ENCODE data around the gene PHLDB1.

The PHLDB1 gene

DNA sequence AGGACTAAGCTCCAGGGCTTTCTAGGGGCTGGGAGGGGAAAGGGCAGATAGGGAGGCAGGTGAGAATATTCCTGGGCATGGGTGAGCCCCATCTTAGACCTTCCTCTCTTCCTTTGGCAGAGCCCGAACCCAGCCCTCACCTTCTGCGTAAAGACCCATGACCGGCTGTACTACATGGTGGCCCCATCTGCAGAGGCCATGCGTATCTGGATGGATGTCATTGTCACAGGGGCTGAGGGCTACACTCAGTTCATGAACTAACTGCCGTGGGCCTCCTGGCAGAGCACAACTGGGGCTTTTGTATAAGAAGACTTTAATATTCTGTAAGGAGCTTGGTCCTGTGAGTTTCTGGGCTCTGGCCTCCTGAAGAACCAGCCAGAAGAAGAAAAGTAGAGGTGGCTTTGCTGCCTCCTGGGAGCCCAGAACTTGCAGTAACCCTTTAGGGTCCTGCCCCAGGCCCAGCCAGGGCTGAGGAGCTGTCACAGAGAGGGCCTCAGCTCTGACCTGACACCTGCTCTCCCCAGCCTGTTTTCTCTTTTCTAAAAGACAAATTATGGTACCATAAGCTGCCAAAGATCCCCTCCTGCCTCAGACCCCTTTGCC, 49.2 kb downstream of the PHLDB1 start:
- H3K9me3 ChIP-seq (ENCODE audit: control insufficient read depth, insufficient read depth, low read depth, low read length): no peaks in the 10 kb centered on the region
- H3K9ac ChIP-seq (ENCODE audit: low read length): no peak overlapping the region
- peaks cover 31% of the 10 kb centered on the region for H3K4me1 ChIP-seq (ENCODE audit: control insufficient read depth, insufficient read depth, low read length)
- no peak overlapping the region for H3K27ac ChIP-seq (ENCODE audit: low read depth, low read length)
- H3K36me3 ChIP-seq (ENCODE audit: control insufficient read depth, insufficient read depth, low read length): peaks cover 51% of the 10 kb centered on the region
- H3K27me3 ChIP-seq (ENCODE audit: control insufficient read depth, insufficient read depth, low read length): no peaks in the 10 kb centered on the region
- no peak overlapping the region for H3K4me3 ChIP-seq (ENCODE audit: low read depth, low read length)

DNA sequence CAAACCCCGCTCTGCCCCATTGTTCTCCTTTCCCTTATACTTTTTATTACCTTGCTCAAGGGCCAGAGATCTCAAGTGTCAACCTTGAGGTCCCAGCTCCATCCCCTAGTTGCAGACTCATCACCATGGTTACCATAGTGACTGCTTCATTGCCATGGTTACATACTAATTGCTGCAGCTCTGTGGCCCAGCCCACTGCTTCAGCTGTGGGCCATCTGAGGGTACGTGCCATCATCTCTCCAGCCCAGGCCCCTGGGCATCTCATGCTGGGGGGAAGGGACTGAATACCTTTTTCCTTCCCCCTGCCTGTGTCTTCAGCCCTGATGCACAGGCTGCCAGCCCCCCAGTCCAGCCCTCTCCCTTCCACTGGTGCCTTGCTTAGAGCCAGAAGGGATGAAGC, 49.8 kb downstream of the PHLDB1 start:
- no peak overlapping the region for H3K9ac ChIP-seq (ENCODE audit: low read length)
- H3K27me3 ChIP-seq (ENCODE audit: control insufficient read depth, insufficient read depth, low read length): no peaks in the 10 kb centered on the region
- no peaks in the 10 kb centered on the region for H3K9me3 ChIP-seq (ENCODE audit: control insufficient read depth, insufficient read depth, low read depth, low read length)
- no peak overlapping the region for H3K4me3 ChIP-seq (ENCODE audit: low read depth, low read length)
- peaks cover 46% of the 10 kb centered on the region for H3K36me3 ChIP-seq (ENCODE audit: control insufficient read depth, insufficient read depth, low read length)
- no peak overlapping the region for H3K27ac ChIP-seq (ENCODE audit: low read depth, low read length)
- H3K4me1 ChIP-seq (ENCODE audit: control insufficient read depth, insufficient read depth, low read length): peaks cover 31% of the 10 kb centered on the region

DNA sequence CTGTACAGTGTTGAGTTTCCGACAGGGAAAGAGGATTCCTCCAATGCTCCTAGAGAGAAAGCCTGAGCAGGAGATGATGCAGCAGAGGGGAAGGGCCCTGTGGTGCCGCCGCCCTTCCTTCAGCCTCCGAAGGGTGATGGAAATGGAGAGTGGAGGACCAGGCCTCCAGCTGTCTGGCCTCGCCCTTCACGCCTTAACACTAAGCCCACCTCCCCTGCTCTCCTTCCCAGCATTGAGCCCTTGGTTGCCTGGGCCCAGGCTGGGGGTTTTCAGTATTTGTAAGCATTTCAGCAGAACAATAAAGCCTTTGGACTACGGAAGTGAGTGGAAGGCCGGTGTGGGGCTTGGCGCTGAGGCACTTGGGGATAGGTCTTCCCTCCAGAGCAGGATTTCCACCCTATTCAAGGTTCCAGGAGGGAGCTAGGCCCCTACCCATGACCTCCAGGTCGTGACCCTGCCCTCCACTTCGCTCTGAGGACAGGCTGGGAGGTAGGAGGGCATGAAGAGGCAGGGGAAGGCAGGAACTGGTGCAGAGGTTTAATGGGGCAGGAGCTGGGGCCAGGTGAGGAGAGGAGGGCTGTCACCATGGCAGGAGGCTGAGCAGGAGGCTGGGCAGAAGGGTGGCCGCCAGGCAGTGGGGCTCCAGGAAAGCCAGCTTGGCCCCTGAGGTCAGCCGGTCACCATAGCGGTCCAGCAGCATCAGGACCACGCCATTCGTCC, 50.5 kb downstream of the PHLDB1 start:
- H3K27me3 ChIP-seq (ENCODE audit: control insufficient read depth, insufficient read depth, low read length): no peaks in the 10 kb centered on the region
- no peak overlapping the region for H3K9ac ChIP-seq (ENCODE audit: low read length)
- H3K4me3 ChIP-seq (ENCODE audit: low read depth, low read length): no peak overlapping the region
- no peak overlapping the region for H3K27ac ChIP-seq (ENCODE audit: low read depth, low read length)
- H3K4me1 ChIP-seq (ENCODE audit: control insufficient read depth, insufficient read depth, low read length): peaks cover 36% of the 10 kb centered on the region
- peaks cover 39% of the 10 kb centered on the region for H3K36me3 ChIP-seq (ENCODE audit: control insufficient read depth, insufficient read depth, low read length)
- no peaks in the 10 kb centered on the region for H3K9me3 ChIP-seq (ENCODE audit: control insufficient read depth, insufficient read depth, low read depth, low read length)

DNA sequence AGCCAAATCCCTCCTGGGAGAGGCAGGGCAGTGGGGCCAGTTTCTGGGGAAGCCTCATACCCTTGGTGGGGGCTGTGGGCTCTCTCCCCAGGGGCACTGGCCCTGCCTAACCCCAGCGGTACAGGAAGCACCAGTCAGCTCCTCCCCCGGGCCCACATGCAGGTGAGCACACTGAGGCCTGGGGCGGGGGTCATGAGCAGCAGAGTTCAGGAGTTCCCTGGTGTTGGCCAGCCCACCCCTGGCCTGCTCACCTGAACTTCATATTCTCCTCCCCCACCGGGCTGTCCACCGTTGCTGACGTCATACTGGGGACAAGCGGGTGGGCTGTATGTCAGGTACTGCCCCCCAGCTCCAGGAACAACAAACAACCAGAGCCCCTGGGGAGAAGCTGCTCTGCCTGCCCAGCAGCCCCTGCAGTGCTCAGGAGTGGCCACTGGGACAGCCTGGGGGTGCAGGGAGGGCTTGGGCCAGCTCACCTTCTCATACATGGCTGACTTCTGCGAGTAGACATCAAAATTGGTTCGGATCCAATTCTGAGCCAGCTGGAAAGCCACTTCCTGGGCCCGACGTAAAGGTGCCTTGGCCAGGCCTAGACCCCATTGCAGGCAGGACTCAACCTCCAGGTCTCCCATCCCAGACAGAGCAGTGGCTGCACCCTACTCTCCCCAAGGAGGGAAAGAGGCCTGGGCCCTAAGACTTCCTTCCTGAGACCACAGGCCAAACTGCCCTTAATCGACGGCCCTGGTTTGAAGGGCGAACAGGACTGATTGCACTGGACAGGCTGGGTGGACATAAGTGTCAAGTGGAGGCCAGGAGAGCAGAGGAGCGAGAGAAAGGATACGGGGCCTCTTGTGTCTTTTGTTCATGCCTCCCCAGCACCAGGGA, 51.3 kb downstream of the PHLDB1 start:
- no peak overlapping the region for H3K27ac ChIP-seq (ENCODE audit: low read depth, low read length)
- no peak overlapping the region for H3K9ac ChIP-seq (ENCODE audit: low read length)

DNA sequence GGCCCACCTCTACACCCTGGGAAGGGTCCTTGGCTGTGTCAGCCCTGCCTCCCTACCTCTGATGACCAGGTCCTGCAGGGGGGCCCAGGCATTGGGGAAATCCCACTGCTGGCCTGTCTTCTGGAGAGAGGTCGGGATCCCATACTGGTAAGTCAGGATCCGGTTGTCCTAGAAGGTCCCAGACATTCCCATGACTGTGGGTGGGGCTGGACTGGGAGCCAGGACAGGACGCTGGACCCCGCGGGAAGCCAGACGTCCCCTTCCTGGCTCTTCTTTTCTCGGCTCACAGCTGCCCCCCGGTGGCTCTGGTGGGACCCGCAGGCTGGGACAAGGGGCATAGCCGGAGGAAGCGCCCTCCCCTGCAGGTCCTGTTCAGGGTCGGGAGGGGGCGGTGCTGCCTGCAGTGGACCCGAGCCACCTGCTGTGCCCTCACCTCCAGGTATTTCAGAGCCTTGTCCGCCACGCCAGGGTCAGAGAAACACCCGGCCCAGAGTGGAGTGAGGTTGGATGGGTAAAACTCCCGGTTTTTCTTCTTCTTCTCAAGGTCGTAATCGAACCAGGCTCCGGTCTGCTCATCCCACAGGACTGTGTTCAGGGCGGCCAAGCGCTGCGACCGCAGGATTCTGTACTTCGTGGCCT, 52.0 kb downstream of the PHLDB1 start:
- peaks cover 51% of the 10 kb centered on the region for H3K4me1 ChIP-seq (ENCODE audit: control insufficient read depth, insufficient read depth, low read length)
- H3K9ac ChIP-seq (ENCODE audit: low read length): no peak overlapping the region
- H3K27me3 ChIP-seq (ENCODE audit: control insufficient read depth, insufficient read depth, low read length): no peaks in the 10 kb centered on the region
- H3K36me3 ChIP-seq (ENCODE audit: control insufficient read depth, insufficient read depth, low read length): peaks cover 26% of the 10 kb centered on the region
- H3K27ac ChIP-seq (ENCODE audit: low read depth, low read length): no peak overlapping the region
- no peaks in the 10 kb centered on the region for H3K9me3 ChIP-seq (ENCODE audit: control insufficient read depth, insufficient read depth, low read depth, low read length)
- H3K4me3 ChIP-seq (ENCODE audit: low read depth, low read length): peak overlapping the region; percentile 17; the same call in 1 of the 2 replicates

More for the DNA sequence above, 51.3 kb downstream of the PHLDB1 start:
- Histone ChIP-seq H3K4me1 (ENCODE audit: control insufficient read depth, insufficient read depth, low read length) (peaks cover 44% of the 10 kb centered on the region), H3K4me3 (ENCODE audit: low read depth, low read length) (no peak overlapping the region), H3K36me3 (ENCODE audit: control insufficient read depth, insufficient read depth, low read length) (peaks cover 31% of the 10 kb centered on the region), H3K27me3 (ENCODE audit: control insufficient read depth, insufficient read depth, low read length) (no peaks in the 10 kb centered on the region), H3K9me3 (ENCODE audit: control insufficient read depth, insufficient read depth, low read depth, low read length) (no peaks in the 10 kb centered on the region)

DNA sequence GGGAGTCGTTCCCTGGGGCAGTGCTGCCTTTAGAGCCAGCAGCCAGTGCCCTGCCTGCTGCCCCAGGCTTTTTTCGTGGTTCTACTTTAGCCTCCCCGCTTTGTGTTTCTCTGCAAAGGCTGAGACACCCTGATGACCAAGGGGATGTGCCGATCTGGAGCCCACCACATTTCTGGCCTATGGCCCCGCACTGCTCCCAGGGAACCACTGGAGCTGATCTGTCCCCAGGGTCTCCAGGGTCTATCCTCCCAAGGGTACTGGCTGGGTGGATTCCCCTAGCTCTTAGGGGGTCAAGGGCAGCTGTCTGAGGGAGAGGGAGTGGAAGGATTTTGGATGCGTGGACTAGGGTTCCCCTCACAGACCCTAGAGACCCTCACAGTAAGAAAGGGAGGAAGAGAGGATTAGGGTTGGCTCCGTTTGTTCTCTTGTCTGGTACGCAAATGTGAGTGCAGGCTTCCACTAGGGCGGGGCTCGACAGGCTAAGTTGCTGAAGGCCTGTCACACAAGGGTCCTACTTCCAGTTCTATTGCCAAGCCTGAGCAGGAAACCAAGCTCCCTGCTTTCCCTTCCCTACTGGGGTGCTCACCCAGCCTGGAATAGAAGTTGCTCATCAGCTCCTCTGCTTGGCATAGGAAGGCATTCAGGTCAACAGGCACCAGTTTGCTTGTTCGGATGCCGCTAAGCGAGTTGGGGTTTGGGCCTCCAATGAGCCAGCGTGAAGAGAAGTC, 52.7 kb downstream of the PHLDB1 start:
- Histone ChIP-seq H3K27ac (ENCODE audit: low read depth, low read length) (no peak overlapping the region), H3K36me3 (ENCODE audit: control insufficient read depth, insufficient read depth, low read length) (peaks cover 21% of the 10 kb centered on the region), H3K27me3 (ENCODE audit: control insufficient read depth, insufficient read depth, low read length) (no peaks in the 10 kb centered on the region), H3K4me1 (ENCODE audit: control insufficient read depth, insufficient read depth, low read length) (peaks cover 51% of the 10 kb centered on the region), H3K4me3 (ENCODE audit: low read depth, low read length) (peak overlapping the region; percentile 17; the same call in 1 of the 2 replicates), H3K9me3 (ENCODE audit: control insufficient read depth, insufficient read depth, low read depth, low read length) (no peaks in the 10 kb centered on the region), H3K9ac (ENCODE audit: low read length) (no peak overlapping the region)

DNA sequence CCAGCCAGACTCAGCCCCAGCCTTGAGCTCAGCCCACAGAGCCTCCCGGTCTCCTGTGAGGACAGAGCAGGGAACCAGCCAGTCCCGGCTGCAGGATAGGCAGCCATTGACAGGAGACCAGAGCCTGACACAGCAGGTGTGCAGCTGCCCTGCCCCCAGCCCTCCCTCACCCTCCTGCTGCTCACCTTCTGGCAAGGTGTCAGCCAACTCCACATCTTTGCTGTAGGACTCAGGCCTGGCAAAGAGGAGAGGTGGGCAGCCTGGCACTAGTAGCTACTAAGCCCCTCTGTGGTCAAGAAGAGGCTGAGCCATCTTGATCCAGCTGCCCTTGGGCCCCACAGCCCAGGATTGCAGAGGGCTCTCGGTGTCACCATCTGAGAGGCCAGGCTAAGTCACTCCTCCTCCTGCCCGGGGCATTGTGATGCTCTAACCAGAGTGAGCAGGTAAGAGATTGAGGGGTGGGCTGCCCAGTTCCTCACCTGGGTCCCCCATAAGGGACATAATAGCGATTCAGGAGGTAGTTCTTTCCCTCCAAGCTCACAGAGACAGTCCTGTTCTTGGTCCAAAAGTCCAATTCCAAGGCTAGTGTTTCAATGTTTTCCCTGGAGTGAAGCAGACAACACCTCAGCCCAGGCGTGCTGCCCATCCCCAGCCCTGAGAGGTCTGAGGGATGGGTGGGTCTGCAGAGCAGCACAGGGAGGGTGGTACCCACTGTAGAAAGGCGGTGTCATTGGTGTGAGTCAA, 53.4 kb downstream of the PHLDB1 start:
- Histone ChIP-seq H3K9me3 (ENCODE audit: control insufficient read depth, insufficient read depth, low read depth, low read length) (no peaks in the 10 kb centered on the region), H3K9ac (ENCODE audit: low read length) (no peak overlapping the region), H3K36me3 (ENCODE audit: control insufficient read depth, insufficient read depth, low read length) (peaks cover 14% of the 10 kb centered on the region), H3K4me3 (ENCODE audit: low read depth, low read length) (no peak overlapping the region), H3K27ac (ENCODE audit: low read depth, low read length) (no peak overlapping the region), H3K27me3 (ENCODE audit: control insufficient read depth, insufficient read depth, low read length) (no peaks in the 10 kb centered on the region), H3K4me1 (ENCODE audit: control insufficient read depth, insufficient read depth, low read length) (peaks cover 51% of the 10 kb centered on the region)

DNA sequence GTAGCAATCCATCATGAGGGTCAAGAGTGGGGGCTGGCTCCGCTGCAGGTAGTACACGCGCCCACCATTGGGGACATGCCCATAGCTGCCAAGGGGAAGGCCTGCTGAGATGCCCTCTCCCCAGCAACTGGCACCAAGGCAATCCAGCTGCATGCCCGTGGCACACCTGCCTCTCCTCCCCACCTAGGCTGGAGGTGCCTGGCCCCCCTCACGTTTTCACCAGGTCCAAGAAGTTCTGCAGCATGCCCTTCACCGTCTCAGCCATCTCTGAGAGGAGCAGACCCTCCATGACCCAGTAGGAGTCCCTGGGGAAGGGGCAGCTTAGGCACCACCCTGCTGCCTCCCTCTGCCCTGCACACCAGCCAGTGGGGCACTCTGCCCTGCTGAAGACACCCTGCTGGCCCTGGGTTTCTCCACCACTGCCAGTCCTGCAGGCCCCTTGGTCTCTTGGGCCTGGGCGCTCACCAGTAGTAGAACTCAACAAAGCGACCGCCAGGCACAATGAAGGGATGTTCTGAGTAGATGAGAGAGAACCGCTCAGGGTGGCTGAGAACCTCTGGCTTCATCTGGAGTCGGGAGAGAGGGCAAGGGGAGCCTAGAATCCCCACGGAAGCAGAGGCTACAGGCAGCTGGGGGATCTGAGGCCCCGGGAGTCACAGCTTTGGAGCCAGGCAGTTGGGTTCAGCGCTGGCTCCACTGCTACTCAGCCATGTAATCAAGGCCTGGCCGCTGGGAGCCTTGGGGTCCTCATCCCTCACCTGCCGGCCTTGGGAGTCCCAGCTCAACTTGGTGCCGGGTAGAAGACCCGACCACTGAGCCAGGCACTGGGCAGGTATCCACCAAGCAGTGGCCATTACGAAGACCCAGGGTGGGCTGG, 54.2 kb downstream of the PHLDB1 start:
- Histone ChIP-seq H3K4me1 (ENCODE audit: control insufficient read depth, insufficient read depth, low read length) (peaks cover 51% of the 10 kb centered on the region), H3K27ac (ENCODE audit: low read depth, low read length) (no peak overlapping the region), H3K36me3 (ENCODE audit: control insufficient read depth, insufficient read depth, low read length) (peaks cover 7% of the 10 kb centered on the region), H3K9me3 (ENCODE audit: control insufficient read depth, insufficient read depth, low read depth, low read length) (no peaks in the 10 kb centered on the region), H3K4me3 (ENCODE audit: low read depth, low read length) (no peak overlapping the region), H3K27me3 (ENCODE audit: control insufficient read depth, insufficient read depth, low read length) (no peaks in the 10 kb centered on the region), H3K9ac (ENCODE audit: low read length) (no peak overlapping the region)

DNA sequence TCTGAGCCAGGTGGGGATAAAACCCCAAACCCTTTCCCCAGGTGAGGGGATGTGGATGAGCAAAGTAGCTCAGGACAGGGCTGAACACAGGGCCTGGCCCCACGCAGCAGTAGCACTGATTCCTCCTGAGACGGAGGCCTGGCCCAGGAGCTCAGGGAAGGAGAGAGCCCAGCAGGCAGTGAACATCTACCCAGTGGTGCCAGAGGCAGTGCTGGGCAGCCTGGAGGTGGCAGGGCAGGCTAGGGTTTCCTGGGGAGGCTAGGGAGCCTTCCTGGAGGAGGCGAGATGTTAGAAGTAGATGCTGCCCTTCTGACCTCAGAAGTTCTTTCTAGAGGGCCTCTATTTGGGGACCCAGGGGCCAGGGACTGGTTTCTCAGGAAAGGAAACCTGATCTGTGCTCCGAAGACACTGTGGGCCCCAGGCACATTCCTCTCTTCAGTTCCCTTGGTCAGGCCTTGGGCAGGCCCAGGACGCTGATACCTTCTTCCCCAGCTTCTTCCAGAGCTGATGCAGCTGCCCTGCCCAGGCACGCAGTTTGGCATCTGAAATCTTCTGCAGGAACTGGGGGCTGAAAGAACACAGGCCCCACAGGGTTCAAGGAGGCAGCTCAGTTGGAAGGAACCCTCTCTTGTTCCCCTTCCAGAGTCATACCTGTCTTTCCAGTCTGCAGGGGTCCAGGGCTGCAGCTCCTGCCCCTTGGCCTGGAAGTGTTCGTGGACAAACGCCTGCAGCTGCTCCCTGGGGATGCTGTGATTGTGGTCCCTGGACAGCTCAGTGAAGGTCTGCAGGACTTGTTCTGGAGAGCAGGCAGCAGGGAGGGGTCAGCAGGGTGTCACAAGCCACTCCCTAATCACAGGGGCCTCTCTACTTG, 55.2 kb downstream of the PHLDB1 start:
- no peak overlapping the region for H3K4me3 ChIP-seq (ENCODE audit: low read depth, low read length)
- no peaks in the 10 kb centered on the region for H3K9me3 ChIP-seq (ENCODE audit: control insufficient read depth, insufficient read depth, low read depth, low read length)
- H3K36me3 ChIP-seq (ENCODE audit: control insufficient read depth, insufficient read depth, low read length): no peaks in the 10 kb centered on the region; the same call in 1 of the 2 replicates
- no peak overlapping the region for H3K27ac ChIP-seq (ENCODE audit: low read depth, low read length)
- peaks cover 51% of the 10 kb centered on the region for H3K4me1 ChIP-seq (ENCODE audit: control insufficient read depth, insufficient read depth, low read length)
- H3K9ac ChIP-seq (ENCODE audit: low read length): no peak overlapping the region
- no peaks in the 10 kb centered on the region for H3K27me3 ChIP-seq (ENCODE audit: control insufficient read depth, insufficient read depth, low read length)

All from HUES6 (cell line).